K562 (cell line): ENCODE measurements around the gene SCAP. TPM values are rescaled to one million over a fixed set of nuclear protein-coding genes. Genes with fewer than 3 reads are reported as not detected.
A peak's percentile ranks its signal among the peaks of the same experiment; 100 is the strongest.

Source experiments
- CBX3 ChIP-seq, 2 experiments: IDR thresholded peaks; 1 replicate in 1 of 2; 2 replicates in 1 of 2; pipeline ENCODE4 v1.6.1; 2012; ENCODE audit warnings: inconsistent platforms in 2 of 2, low read length in 2 of 2, borderline replicate concordance in 1 of 2, control low read depth in 1 of 2
- ETV6 ChIP-seq, 3 experiments: fragments of 150-350 bp in 1 of 3; sonication (generic) in 1 of 3; formaldehyde crosslinking in 1 of 3; IDR thresholded peaks; 2 replicates each; pipeline versions ENCODE4 v1.6.1 to v1.8.0; 2014 to 2022; ENCODE audit warnings: borderline replicate concordance in 2 of 3, low read depth in 2 of 3, antibody characterized with exemption in 1 of 3, low read length in 1 of 3, mild to moderate bottlenecking in 1 of 3, missing genetic modification reagents in 1 of 3
- L3MBTL2 ChIP-seq: fragments of 450-650 bp; IDR thresholded peaks from 2 replicates; pipeline ENCODE4 v1.6.1; 2016; ENCODE audit warnings: mild to moderate bottlenecking, moderate library complexity
- LEF1 ChIP-seq: fragments of 450-650 bp; IDR thresholded peaks from 2 replicates; pipeline ENCODE4 v1.6.1; 2016; ENCODE audit warnings: mild to moderate bottlenecking
- NR4A1 ChIP-seq, 2 experiments: fragments of 250-450 bp in 1 of 2; fragments of 450-650 bp in 1 of 2; sonication (Bioruptor Pico) in 1 of 2; IDR thresholded peaks; 2 replicates each; pipeline versions ENCODE4 v1.4.0 to v1.6.1; 2016 to 2020; ENCODE audit warnings: mild to moderate bottlenecking in 2 of 2, missing compliant biosample characterization in 1 of 2, missing genetic modification characterization in 1 of 2, moderate library complexity in 1 of 2
- RBM22 ChIP-seq: fragments of 200-400 bp; formaldehyde crosslinking; IDR thresholded peaks from 2 replicates; pipeline ENCODE4 v1.6.1; 2018; ENCODE audit warnings: low read length, low read depth; ENCODE audit not compliant: poor library complexity, severe bottlenecking
- YY1 ChIP-seq, 3 experiments: IDR thresholded peaks; 2 replicates each; pipeline ENCODE4 v1.6.1; 2011; ENCODE audit warnings: low read length in 2 of 3, mild to moderate bottlenecking in 2 of 3, moderate library complexity in 2 of 3, borderline replicate concordance in 1 of 3, control low read depth in 1 of 3, low read depth in 1 of 3; ENCODE audit not compliant: insufficient read depth in 3 of 3, insufficient replicate concordance in 2 of 3, control insufficient read depth in 1 of 3, insufficient read length in 1 of 3; ENCODE audit errors: extremely low read depth in 1 of 3
- ZEB2 ChIP-seq: fragments of 450-650 bp; IDR thresholded peaks from 2 replicates; pipeline ENCODE4 v1.6.1; 2016
- polyA plus RNA-seq, 8 experiments: library from polyadenylated mRNA; depleted of rRNA in 4 of 8; stranded (reverse) in 5 of 8; unstranded in 3 of 8; fragments of >200 nt; fragmentation: Nextera tagmentation in 2 of 8; fragmentation: Illumina TruSeq in 1 of 8; extraction: Ambion mirVana in 2 of 8; extraction: Trizol in 1 of 8; gene quantifications; 2 replicates each; pipeline versions ENCODE4 v1.2.1 to v1.2.3, GENCODE V29; 2011 to 2014; ENCODE audit warnings: inconsistent platforms in 1 of 8, missing spikeins in 1 of 8
- total RNA-seq, 7 experiments: library from RNA; depleted of rRNA in 6 of 7; stranded (reverse); fragments of >200 nt in 6 of 7; fragmentation: Illumina TruSeq in 2 of 7; extraction: Trizol in 2 of 7; gene quantifications; 2 replicates each; pipeline versions ENCODE4 v1.2.1 to v1.2.3, GENCODE V29; 2011 to 2021; ENCODE audit warnings: low replicate concordance in 1 of 7
- TF ChIP-seq, protein P1 (sequence below): fragments of 250-450 bp; sonication (Bioruptor Pico); IDR thresholded peaks from 2 replicates; pipeline ENCODE4 v1.9.0; 2021; ENCODE audit warnings: mild to moderate bottlenecking, inconsistent platforms
- TF ChIP-seq, protein P2 (sequence below), 2 experiments: IDR thresholded peaks; 2 replicates each; pipeline ENCODE4 v1.6.1; 2011; ENCODE audit warnings: borderline replicate concordance in 1 of 2, control low read depth in 1 of 2, low read depth in 1 of 2, low read length in 1 of 2, mild to moderate bottlenecking in 1 of 2, mixed read lengths in 1 of 2, moderate library complexity in 1 of 2; ENCODE audit not compliant: insufficient read depth in 1 of 2, insufficient read length in 1 of 2, poor library complexity in 1 of 2, severe bottlenecking in 1 of 2; ENCODE audit errors: extremely low read depth in 1 of 2
- TF ChIP-seq, protein P3 (sequence below), 2 experiments: fragments of 450-650 bp; conservative IDR thresholded peaks; 2 replicates each; pipeline ENCODE4 v1.6.1; 2017; ENCODE audit warnings: mild to moderate bottlenecking in 2 of 2, moderate library complexity in 2 of 2
- TF ChIP-seq, protein P4 (sequence below): fragments of 200-800 bp; sonication (Bioruptor generic); IDR thresholded peaks from 2 replicates; pipeline ENCODE4 v1.6.1; 2017; ENCODE audit warnings: missing genetic modification characterization, missing compliant biosample characterization

Gene SCAP
- total and polyA plus RNA-seq, 9 of the 15 experiments (the other 6 are each of a cell fraction or from before 2014, with no cell fraction given) = 2.6 to 104 (median 37.8) TPM

DNA sequence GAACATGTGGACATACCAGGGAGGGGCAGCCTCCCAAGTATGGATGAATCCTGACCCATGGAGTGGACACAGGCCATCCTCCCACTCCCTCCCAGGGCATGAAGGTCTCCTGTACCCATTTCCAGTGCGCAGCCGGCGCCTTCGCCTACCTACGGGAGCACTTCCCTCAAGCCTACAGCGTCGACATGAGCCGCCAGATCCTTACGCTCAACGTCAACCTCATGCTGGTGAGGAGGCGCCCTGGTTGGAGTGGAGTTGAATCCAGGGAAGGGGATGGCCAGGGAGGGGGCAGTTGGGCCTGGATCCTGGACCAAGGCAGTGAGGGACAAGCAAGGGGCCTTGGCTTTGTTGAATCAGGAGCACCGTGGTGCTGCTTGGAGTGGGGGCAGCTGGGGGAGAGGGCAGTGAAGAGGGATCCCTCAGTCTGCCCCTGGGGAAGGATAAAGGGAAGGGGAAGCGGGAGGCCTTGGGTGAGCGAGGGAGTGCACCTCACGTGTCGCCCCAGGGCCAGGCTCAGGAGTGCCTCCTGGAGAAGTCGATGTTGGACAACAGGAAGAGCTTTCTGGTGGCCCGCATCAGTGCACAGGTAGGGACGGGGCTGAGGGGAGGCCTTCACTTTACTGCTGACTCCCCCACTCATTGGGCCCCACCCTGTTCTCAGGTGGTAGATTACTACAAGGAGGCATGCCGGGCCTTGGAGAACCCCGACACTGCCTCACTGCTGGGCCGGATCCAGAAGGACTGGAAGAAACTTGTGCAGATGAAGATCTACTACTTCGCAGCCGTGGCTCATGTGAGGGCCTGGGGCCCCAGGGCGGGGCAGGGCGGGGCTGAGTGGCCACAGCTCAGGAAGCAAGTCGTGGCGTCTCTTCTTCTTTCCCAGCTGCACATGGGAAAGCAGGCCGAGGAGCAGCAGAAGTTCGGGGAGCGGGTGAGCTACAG is 69.7 kb downstream of the SCAP start (continued):
- TF ChIP-seq RBM22 (peak; percentile 8), ETV6 (IDR thresholded peaks at IDR 0.05; ENCODE audit: borderline replicate concordance in 1 of 2, low read depth in 2 of 2, low read length in 1 of 2) (no peak), ETV6 (CRISPR knock-in tag; IDR thresholded peaks at IDR 0.05; ENCODE audit: borderline replicate concordance) (peak; percentile 46; the same call in 1 of the 2 replicates), CBX3 (IDR thresholded peaks at IDR 0.05; ENCODE audit: borderline replicate concordance in 1 of 2, low read length in 2 of 2) (0 out of 3 replicates have a peak, but pooled peaks of 1 of the 2 experiments have one; percentile 46), ZEB2 (peak; percentile 51; the same call in 1 of the 2 replicates), L3MBTL2 (peak; percentile 85), YY1 (IDR thresholded peaks at IDR 0.05; ENCODE audit: borderline replicate concordance in 1 of 3, control insufficient read depth in 1 of 3, extremely low read depth in 1 of 3, insufficient read depth in 3 of 3, insufficient read length in 1 of 3, insufficient replicate concordance in 2 of 3, low read depth in 1 of 3, low read length in 2 of 3) (no peak), LEF1 (0 out of 2 replicates have a peak, but pooled peaks have one; percentile 21), NR4A1 (CRISPR knock-in tag; IDR thresholded peaks at IDR 0.05) (no peak; the same call in 1 of the 2 replicates), NR4A1 (tag; IDR thresholded peaks at IDR 0.05) (0 out of 2 replicates have a peak, but pooled peaks have one; percentile 46)
- TF ChIP-seq, protein P1, sequence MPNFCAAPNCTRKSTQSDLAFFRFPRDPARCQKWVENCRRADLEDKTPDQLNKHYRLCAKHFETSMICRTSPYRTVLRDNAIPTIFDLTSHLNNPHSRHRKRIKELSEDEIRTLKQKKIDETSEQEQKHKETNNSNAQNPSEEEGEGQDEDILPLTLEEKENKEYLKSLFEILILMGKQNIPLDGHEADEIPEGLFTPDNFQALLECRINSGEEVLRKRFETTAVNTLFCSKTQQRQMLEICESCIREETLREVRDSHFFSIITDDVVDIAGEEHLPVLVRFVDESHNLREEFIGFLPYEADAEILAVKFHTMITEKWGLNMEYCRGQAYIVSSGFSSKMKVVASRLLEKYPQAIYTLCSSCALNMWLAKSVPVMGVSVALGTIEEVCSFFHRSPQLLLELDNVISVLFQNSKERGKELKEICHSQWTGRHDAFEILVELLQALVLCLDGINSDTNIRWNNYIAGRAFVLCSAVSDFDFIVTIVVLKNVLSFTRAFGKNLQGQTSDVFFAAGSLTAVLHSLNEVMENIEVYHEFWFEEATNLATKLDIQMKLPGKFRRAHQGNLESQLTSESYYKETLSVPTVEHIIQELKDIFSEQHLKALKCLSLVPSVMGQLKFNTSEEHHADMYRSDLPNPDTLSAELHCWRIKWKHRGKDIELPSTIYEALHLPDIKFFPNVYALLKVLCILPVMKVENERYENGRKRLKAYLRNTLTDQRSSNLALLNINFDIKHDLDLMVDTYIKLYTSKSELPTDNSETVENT (CRISPR knock-in tag) = 0 out of 2 replicates have a peak, but pooled peaks have one; percentile 21
- TF ChIP-seq, protein P2, sequence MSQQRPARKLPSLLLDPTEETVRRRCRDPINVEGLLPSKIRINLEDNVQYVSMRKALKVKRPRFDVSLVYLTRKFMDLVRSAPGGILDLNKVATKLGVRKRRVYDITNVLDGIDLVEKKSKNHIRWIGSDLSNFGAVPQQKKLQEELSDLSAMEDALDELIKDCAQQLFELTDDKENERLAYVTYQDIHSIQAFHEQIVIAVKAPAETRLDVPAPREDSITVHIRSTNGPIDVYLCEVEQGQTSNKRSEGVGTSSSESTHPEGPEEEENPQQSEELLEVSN (IDR thresholded peaks at IDR 0.05; ENCODE audit: borderline replicate concordance in 1 of 2, extremely low read depth in 1 of 2, insufficient read depth in 1 of 2, insufficient read length in 1 of 2, low read depth in 1 of 2, low read length in 1 of 2, poor library complexity in 1 of 2, severe bottlenecking in 1 of 2) = peak in 1 of 2 experiments; percentile 20
- TF ChIP-seq, protein P3, sequence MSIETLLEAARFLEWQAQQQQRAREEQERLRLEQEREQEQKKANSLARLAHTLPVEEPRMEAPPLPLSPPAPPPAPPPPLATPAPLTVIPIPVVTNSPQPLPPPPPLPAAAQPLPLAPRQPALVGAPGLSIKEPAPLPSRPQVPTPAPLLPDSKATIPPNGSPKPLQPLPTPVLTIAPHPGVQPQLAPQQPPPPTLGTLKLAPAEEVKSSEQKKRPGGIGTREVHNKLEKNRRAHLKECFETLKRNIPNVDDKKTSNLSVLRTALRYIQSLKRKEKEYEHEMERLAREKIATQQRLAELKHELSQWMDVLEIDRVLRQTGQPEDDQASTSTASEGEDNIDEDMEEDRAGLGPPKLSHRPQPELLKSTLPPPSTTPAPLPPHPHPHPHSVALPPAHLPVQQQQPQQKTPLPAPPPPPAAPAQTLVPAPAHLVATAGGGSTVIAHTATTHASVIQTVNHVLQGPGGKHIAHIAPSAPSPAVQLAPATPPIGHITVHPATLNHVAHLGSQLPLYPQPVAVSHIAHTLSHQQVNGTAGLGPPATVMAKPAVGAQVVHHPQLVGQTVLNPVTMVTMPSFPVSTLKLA (conservative IDR thresholded peaks at IDR 0.05) = peak in 1 of 2 experiments; percentile 30; a peak in 2 of 4 replicates
- TF ChIP-seq, protein P4, sequence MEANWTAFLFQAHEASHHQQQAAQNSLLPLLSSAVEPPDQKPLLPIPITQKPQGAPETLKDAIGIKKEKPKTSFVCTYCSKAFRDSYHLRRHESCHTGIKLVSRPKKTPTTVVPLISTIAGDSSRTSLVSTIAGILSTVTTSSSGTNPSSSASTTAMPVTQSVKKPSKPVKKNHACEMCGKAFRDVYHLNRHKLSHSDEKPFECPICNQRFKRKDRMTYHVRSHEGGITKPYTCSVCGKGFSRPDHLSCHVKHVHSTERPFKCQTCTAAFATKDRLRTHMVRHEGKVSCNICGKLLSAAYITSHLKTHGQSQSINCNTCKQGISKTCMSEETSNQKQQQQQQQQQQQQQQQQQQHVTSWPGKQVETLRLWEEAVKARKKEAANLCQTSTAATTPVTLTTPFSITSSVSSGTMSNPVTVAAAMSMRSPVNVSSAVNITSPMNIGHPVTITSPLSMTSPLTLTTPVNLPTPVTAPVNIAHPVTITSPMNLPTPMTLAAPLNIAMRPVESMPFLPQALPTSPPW (CRISPR knock-in tag) = peak; percentile 73
